Gastroesophageal sphincter (tissue), 3 donors: ENCODE data around the gene VEPH1.

Source experiments
- CTCF ChIP-seq, 4 experiments: fragments of 200-600 bp in 2 of 4; fragments of 450-650 bp in 2 of 4; sonication (generic) in 1 of 4; IDR thresholded peaks; one replicate each; pipeline ENCODE4 v1.5.1; 2017 to 2019; ENCODE audit warnings: antibody characterized with exemption in 4 of 4, mild to moderate bottlenecking in 2 of 4, moderate library complexity in 2 of 4
- EP300 ChIP-seq: sonication (generic); formaldehyde crosslinking; IDR thresholded peaks from one replicate; pipeline ENCODE4 v1.6.1; 2017; ENCODE audit warnings: antibody characterized with exemption, mild to moderate bottlenecking
- POLR2A ChIP-seq, 2 donors: fragments of 450-650 bp; IDR thresholded peaks; one replicate each; pipeline ENCODE4 v1.6.1; 2017; ENCODE audit warnings: antibody characterized with exemption in 2 of 2, mild to moderate bottlenecking in 2 of 2, moderate library complexity in 1 of 2
- POLR2AphosphoS5 ChIP-seq: sonication (generic); formaldehyde crosslinking; IDR thresholded peaks from one replicate; pipeline ENCODE4 v1.6.1; 2017; ENCODE audit warnings: antibody characterized with exemption

GRCh38 chr3:157392104-157392503, 111.1 kb downstream of the VEPH1 start:
- TF ChIP-seq EP300: no peak
- no peak for TF ChIP-seq CTCF (IDR thresholded peaks at IDR 0.05)
- no peak for TF ChIP-seq POLR2A (IDR thresholded peaks at IDR 0.05)
- TF ChIP-seq POLR2AphosphoS5: no peak
